WERI-Rb-1 (cell line): ENCODE results near the gene SEZ6.

Source experiments
- DNase-seq: peaks from one replicate; pipeline ENCODE4 v3.0.0-alpha.2; 2020
- H3K27ac ChIP-seq: fragments of 250-450 bp; sonication (Bioruptor Pico); 2 replicates; pipeline ENCODE4 v1.5.1; 2020; ENCODE audit warnings: mild to moderate bottlenecking, moderate library complexity
- H3K27me3 ChIP-seq: fragments of 250-450 bp; sonication (Bioruptor Pico); 2 replicates; pipeline ENCODE4 v1.5.1; 2021; ENCODE audit warnings: mild to moderate bottlenecking, low read depth, moderate library complexity; ENCODE audit not compliant: insufficient read depth, severe bottlenecking
- H3K36me3 ChIP-seq: fragments of 250-450 bp; sonication (Bioruptor Pico); 2 replicates; pipeline ENCODE4 v1.5.1; 2020; ENCODE audit warnings: mild to moderate bottlenecking, moderate library complexity
- H3K4me3 ChIP-seq: 2 replicates; pipeline ENCODE4 v1.5.1; 2011; ENCODE audit warnings: low read depth, mild to moderate bottlenecking, control low read depth, low read length
- H3K9me3 ChIP-seq: fragments of 250-450 bp; sonication (Bioruptor Pico); 2 replicates; pipeline ENCODE4 v1.5.1; 2021; ENCODE audit warnings: mild to moderate bottlenecking, moderate library complexity; ENCODE audit not compliant: severe bottlenecking
- TF ChIP-seq, protein P1 (sequence below): IDR thresholded peaks from 2 replicates; pipeline ENCODE4 v1.5.1; 2011; ENCODE audit warnings: low read depth, mild to moderate bottlenecking, control low read depth, inconsistent platforms, low read length

The SEZ6 gene

DNA sequence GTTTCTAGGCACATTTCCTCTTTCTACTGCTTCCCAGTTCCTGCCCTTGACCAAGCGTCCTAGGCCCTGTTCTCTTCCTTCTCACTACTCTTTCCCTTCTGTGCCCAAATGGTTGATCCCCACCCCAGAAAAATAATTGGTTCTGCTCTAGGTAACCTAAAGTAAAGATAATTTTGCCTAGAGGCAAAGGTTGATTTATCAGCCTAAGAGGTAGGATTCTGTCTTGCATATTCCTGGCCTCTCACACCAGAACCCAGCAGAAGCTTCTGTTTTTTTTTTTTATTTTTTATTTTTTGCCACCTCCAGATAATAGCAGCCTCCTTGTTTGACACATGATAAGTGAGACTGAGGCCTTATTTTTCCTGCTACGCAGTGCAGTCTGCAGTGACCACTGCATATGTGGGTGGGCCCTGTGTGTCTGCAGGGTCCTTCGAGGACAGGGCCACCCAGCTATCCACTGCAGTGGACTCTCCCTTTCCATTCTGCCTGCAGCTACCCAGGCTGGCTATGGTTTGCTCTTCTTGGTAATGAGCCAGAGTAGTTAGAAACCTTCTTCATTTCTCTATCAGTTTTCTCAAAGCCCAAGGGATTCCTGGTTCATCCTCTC, 37.8 kb upstream of the SEZ6 start:
- H3K9me3 ChIP-seq, result no peaks in the 10 kb centered on the region
- no peak for DNase-seq
- no peak overlapping the region for H3K27ac ChIP-seq
- H3K27me3 ChIP-seq, result no peaks in the 10 kb centered on the region
- no peaks in the 10 kb centered on the region for H3K36me3 ChIP-seq
- H3K4me3 ChIP-seq, result no peak overlapping the region
- TF ChIP-seq, protein P1, sequence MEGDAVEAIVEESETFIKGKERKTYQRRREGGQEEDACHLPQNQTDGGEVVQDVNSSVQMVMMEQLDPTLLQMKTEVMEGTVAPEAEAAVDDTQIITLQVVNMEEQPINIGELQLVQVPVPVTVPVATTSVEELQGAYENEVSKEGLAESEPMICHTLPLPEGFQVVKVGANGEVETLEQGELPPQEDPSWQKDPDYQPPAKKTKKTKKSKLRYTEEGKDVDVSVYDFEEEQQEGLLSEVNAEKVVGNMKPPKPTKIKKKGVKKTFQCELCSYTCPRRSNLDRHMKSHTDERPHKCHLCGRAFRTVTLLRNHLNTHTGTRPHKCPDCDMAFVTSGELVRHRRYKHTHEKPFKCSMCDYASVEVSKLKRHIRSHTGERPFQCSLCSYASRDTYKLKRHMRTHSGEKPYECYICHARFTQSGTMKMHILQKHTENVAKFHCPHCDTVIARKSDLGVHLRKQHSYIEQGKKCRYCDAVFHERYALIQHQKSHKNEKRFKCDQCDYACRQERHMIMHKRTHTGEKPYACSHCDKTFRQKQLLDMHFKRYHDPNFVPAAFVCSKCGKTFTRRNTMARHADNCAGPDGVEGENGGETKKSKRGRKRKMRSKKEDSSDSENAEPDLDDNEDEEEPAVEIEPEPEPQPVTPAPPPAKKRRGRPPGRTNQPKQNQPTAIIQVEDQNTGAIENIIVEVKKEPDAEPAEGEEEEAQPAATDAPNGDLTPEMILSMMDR, result no peak

DNA sequence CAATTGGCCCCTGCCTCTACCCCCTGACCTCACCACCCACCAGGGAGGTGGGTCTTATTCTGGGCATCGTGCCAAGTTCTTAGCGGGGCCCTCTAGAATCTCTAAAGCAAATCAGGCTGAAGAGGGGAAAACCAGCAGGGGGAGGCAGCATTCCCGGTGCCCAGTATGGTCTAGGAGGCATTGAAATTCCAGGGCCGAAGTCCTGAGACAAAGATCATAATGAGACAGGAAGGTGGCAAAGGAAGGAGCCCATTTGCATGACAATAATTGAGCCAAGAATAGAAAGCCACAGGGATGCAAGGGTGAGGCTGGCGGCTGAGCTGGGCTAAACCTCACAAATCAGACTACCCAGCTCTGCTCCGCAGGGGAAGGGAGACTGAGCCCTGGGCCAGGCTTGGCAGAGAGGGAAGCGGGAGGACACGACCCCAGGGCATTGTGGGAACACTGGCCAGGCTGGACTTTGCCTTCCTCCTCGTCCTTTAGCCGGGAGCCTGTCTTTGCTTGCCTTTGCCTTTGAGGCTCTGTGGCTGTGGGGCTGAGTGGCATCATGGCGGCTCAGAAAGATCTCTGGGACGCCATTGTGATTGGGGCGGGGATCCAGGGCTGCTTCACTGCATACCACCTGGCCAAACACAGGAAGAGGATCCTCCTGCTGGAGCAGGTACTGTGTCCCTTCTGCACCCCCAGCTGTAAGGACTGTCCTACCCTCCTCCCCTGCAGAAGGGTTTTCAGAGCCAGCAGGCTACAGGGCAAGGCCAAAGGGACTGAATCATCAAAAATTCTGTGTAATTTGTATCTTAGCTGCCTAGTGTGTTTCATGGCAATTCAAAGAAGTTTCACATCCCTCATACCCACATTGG, 37.1 kb upstream of the SEZ6 start, which contains the start of gene PIPOX:
PIPOX (plus strand) TSS at position 463 of the 860 bp plus-strand sequence; CDS start at position 548, 85 bp downstream.
- H3K36me3 ChIP-seq, result no peaks in the 10 kb centered on the region
- peak; percentile 71 for DNase-seq
- H3K27me3 ChIP-seq, result no peaks in the 10 kb centered on the region
- H3K9me3 ChIP-seq, result no peaks in the 10 kb centered on the region
- no peak within 1 kb of the TSS; the same call in 1 of the 2 replicates for H3K27ac ChIP-seq
- TF ChIP-seq, protein P1, result peak; percentile 33; the same call in 1 of the 2 replicates
- H3K4me3 ChIP-seq, result no peak within 1 kb of the TSS

DNA sequence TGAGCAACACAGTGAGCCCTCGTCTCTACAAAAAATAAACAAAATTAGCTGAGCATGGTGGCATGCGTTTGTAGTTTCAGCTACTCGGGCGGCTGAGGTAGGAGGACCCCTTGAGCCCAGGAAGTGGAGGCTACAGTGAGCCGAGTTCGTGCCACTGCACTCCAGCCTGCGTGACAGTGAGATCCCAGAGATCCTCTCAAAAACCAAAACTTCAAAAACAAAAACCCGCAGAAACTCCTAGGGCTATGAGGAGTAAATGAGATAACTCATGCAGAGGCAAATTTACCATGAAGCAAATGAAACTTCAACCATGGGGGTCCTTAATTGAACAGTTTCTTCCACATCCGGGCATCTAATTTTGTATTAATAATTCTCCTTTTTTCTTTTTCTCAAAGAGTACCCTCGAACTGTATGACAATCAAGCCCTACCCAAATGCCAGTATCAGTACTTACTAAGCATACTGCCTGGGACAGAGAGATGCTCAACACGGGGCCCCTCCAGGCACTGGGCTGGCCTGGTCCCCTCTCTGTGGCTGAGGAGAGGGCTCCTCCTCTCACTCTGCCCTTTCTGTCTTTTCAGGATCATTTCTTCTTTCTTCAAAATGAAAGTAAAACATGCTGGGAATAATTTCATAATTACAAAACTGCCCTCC, 36.3 kb upstream of the SEZ6 start:
- no peaks in the 10 kb centered on the region for H3K27me3 ChIP-seq
- H3K9me3 ChIP-seq, result no peaks in the 10 kb centered on the region
- H3K27ac ChIP-seq, result no peak overlapping the region
- TF ChIP-seq, protein P1, result no peak
- DNase-seq, result no peak
- no peaks in the 10 kb centered on the region for H3K36me3 ChIP-seq
- no peak overlapping the region for H3K4me3 ChIP-seq

DNA sequence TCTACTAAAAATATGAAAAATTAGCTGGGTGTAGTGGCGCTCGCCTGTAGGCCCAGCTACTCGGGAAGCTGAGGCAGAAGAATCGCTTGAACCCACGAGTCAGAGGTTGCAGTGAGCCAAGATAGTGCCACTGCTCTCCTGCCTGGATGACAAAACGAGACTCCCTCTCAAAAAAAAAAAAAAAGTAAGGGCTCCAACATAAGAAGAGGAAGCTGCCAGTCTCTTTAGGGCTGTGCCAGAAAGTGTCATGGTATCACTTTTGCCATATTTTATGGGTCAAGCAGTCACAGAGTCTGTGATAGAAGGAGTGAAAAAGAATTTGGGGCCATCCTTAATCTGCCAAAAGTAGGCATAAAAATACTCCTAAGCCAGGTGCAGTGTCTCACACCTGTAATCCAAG, 35.7 kb upstream of the SEZ6 start:
- Histone ChIP-seq H3K9me3 (no peaks in the 10 kb centered on the region), H3K27ac (no peak overlapping the region), H3K4me3 (no peak overlapping the region), H3K36me3 (no peaks in the 10 kb centered on the region), H3K27me3 (no peaks in the 10 kb centered on the region)
- TF ChIP-seq, protein P1, result no peak
- DNase-seq, result no peak

DNA sequence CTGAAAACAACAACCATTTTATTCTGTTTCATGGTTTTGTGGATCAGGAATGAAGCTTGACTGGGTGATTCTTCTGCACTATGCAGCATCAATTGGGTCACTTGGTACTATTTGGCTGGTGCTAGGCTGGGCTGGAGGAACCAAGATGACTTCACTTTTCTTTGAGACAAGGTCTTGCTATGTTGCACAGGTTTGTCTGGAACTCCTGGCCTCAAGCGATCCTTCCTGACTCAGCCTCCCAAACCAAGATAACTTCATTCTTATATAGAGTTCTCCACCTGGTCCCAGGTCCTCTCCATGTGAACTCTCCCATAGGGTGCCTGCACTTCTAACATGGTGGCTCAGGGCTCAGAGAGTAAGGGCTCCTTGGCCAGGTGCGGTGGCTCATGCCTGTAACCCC, 35.3 kb upstream of the SEZ6 start:
- no peaks in the 10 kb centered on the region for H3K9me3 ChIP-seq
- H3K36me3 ChIP-seq, result no peaks in the 10 kb centered on the region
- no peak for DNase-seq
- H3K27ac ChIP-seq, result no peak overlapping the region
- H3K4me3 ChIP-seq, result no peak overlapping the region
- TF ChIP-seq, protein P1, result no peak
- no peaks in the 10 kb centered on the region for H3K27me3 ChIP-seq
